IMR-90 (cell line): ENCODE data around the gene NEK9. TPM values are rescaled to one million over a fixed set of nuclear protein-coding genes. Genes with fewer than 3 reads are reported as not detected.

Source experiments
- ATAC-seq: fragments of 200-7000 bp; cut with Tn5 transposase; 2 replicates; pipeline ENCODE4 v1.9.1; 2020; ENCODE audit warnings: low read depth, mild to moderate bottlenecking, moderate library complexity
- BruUV-seq: library from RNA; stranded (reverse); fragments of 400-500 nt; replicated peaks from 2 replicates; lab custom pipeline; 2021; lab: Mats Ljungman, UMichigan
- CTCF ChIA-PET: fragments of 300-600 bp; formaldehyde crosslinking; extraction: SDS; loops from one replicate; lab custom pipeline; 2021; ENCODE audit warnings: antibody characterized with exemption; lab: Yijun Ruan, JAX
- POLR2A ChIA-PET: fragments of 300-600 bp; sonication (Branson Sonifier 250); formaldehyde crosslinking; loops from one replicate; lab custom pipeline; 2022; ENCODE audit warnings: antibody characterized with exemption; ENCODE audit not compliant: unreplicated experiment; lab: Charles Lee
- DNase-seq: peaks from one replicate; pipeline ENCODE4 v3.0.0; 2013
- H2AFZ ChIP-seq: replicated peaks from 2 replicates; pipeline ENCODE3; 2013; ENCODE audit warnings: low read length, mild to moderate bottlenecking; ENCODE audit not compliant: poor library complexity
- H2AK5ac ChIP-seq: 2 replicates; pipeline ENCODE4 v1.6.1; 2013; ENCODE audit warnings: low read depth, low read length, inconsistent platforms
- H2AK9ac ChIP-seq: replicated peaks from 2 replicates; pipeline ENCODE3; 2013; ENCODE audit warnings: mild to moderate bottlenecking, low read depth, low read length, moderate library complexity; ENCODE audit not compliant: poor library complexity
- H2BK120ac ChIP-seq: 2 replicates; pipeline ENCODE4 v1.6.1; 2013; ENCODE audit warnings: low read depth, low read length, inconsistent platforms
- H2BK15ac ChIP-seq: 3 replicates; pipeline ENCODE4 v1.6.1; 2013; ENCODE audit warnings: low read depth, low read length, inconsistent platforms
- H2BK20ac ChIP-seq: 2 replicates; pipeline ENCODE4 v1.6.1; 2013; ENCODE audit warnings: low read depth, mild to moderate bottlenecking, inconsistent platforms, low read length, moderate library complexity
- H2BK5ac ChIP-seq: 2 replicates; pipeline ENCODE4 v1.6.1; 2013; ENCODE audit warnings: mild to moderate bottlenecking, low read depth, low read length, inconsistent platforms; ENCODE audit not compliant: poor library complexity, severe bottlenecking
- H3K14ac ChIP-seq: replicated peaks from 2 replicates; pipeline ENCODE4 v1.6.1; 2013; ENCODE audit warnings: low read depth, low read length, inconsistent platforms
- H3K18ac ChIP-seq: 2 replicates; pipeline ENCODE4 v1.6.1; 2013; ENCODE audit warnings: low read depth, low read length, control low read depth
- H3K23ac ChIP-seq: 2 replicates; pipeline ENCODE4 v1.6.1; 2013; ENCODE audit warnings: low read depth, low read length, inconsistent platforms
- H3K27ac ChIP-seq: 2 replicates; pipeline ENCODE4 v1.5.1; 2013; ENCODE audit warnings: mild to moderate bottlenecking, control low read depth, low read length; ENCODE audit not compliant: insufficient read depth
- H3K27me3 ChIP-seq: 2 replicates; pipeline ENCODE4 v1.6.1; 2013; ENCODE audit warnings: low read length; ENCODE audit not compliant: control insufficient read depth, insufficient read depth
- H3K36me3 ChIP-seq: 2 replicates; pipeline ENCODE4 v1.6.1; 2013; ENCODE audit warnings: low read length, mixed read lengths; ENCODE audit not compliant: control insufficient read depth, insufficient read depth
- H3K4ac ChIP-seq: 2 replicates; pipeline ENCODE4 v1.6.1; 2013; ENCODE audit warnings: low read depth, low read length, inconsistent platforms
- H3K4me1 ChIP-seq: 2 replicates; pipeline ENCODE4 v1.6.1; 2013; ENCODE audit warnings: low read length, mixed read lengths; ENCODE audit not compliant: control insufficient read depth, insufficient read depth
- H3K4me2 ChIP-seq: 2 replicates; pipeline ENCODE4 v1.6.1; 2013; ENCODE audit warnings: low read depth, mild to moderate bottlenecking, control low read depth, low read length, moderate library complexity
- H3K4me3 ChIP-seq: 2 replicates; pipeline ENCODE4 v1.5.1; 2013; ENCODE audit warnings: low read depth, mild to moderate bottlenecking, control low read depth, low read length, moderate library complexity; ENCODE audit not compliant: insufficient read depth
- H3K56ac ChIP-seq: 2 replicates; pipeline ENCODE4 v1.6.1; 2013; ENCODE audit warnings: low read length, inconsistent platforms; ENCODE audit not compliant: insufficient read depth; ENCODE audit errors: extremely low read depth
- H3K79me1 ChIP-seq, 2 experiments: 2 replicates each; pipeline ENCODE4 v1.6.1; 2013; ENCODE audit warnings: low read length in 2 of 2, inconsistent platforms in 1 of 2, low read depth in 1 of 2
- H3K9ac ChIP-seq: 2 replicates; pipeline ENCODE4 v1.6.1; 2013; ENCODE audit warnings: low read depth, low read length, control low read depth
- H3K9me1 ChIP-seq: 2 replicates; pipeline ENCODE4 v1.6.1; 2013; ENCODE audit warnings: low read length, inconsistent platforms; ENCODE audit not compliant: insufficient read depth
- H3K9me3 ChIP-seq: 2 replicates; pipeline ENCODE4 v1.6.1; 2013; ENCODE audit warnings: low read length; ENCODE audit not compliant: control insufficient read depth, insufficient read depth
- H4K20me1 ChIP-seq: 2 replicates; pipeline ENCODE4 v1.6.1; 2013; ENCODE audit warnings: low read length, inconsistent platforms; ENCODE audit not compliant: insufficient read depth
- H4K5ac ChIP-seq: 2 replicates; pipeline ENCODE4 v1.6.1; 2013; ENCODE audit warnings: mild to moderate bottlenecking, low read depth, low read length, control low read depth
- H4K8ac ChIP-seq, 2 experiments: 2 replicates each; pipeline ENCODE4 v1.6.1; 2013; ENCODE audit warnings: low read depth in 2 of 2, low read length in 2 of 2, control low read depth in 1 of 2, inconsistent platforms in 1 of 2
- H4K91ac ChIP-seq: 2 replicates; pipeline ENCODE4 v1.6.1; 2013; ENCODE audit warnings: low read depth, low read length, inconsistent platforms; ENCODE audit not compliant: insufficient read depth
- MAFK ChIP-seq: IDR thresholded peaks from 2 replicates; pipeline ENCODE4 v1.6.1; 2012; ENCODE audit warnings: low read depth, low read length, improper control_type of control experiment
- POLR2A ChIP-seq: IDR thresholded peaks from 2 replicates; pipeline ENCODE4 v1.6.1; 2012; ENCODE audit warnings: mild to moderate bottlenecking, low read depth, low read length
- RAD21 ChIP-seq: IDR thresholded peaks from 2 replicates; pipeline ENCODE4 v1.6.1; 2012; ENCODE audit warnings: low read length, improper control_type of control experiment
- RCOR1 ChIP-seq: IDR thresholded peaks from 2 replicates; pipeline ENCODE4 v1.6.1; 2012; ENCODE audit warnings: mild to moderate bottlenecking, low read length, improper control_type of control experiment; ENCODE audit not compliant: insufficient replicate concordance
- SMC3 ChIP-seq: fragments of 150-350 bp; IDR thresholded peaks from 2 replicates; pipeline ENCODE4 v1.6.1; 2016; ENCODE audit warnings: low read depth, mild to moderate bottlenecking, antibody characterized with exemption, low read length, moderate library complexity
- USF2 ChIP-seq: fragments of 150-350 bp; IDR thresholded peaks from 2 replicates; pipeline ENCODE4 v1.6.1; 2017; ENCODE audit warnings: mild to moderate bottlenecking, antibody characterized with exemption, low read length, low read depth
- WGBS, 2 experiments: methylation state at CpG; one replicate each; pipeline versions ENCODE4 v1.1.5 to v1.1.7; 2013; ENCODE audit warnings: missing lambda C conversion rate in 2 of 2; ENCODE audit not compliant: insufficient read length in 1 of 2; ENCODE audit errors: extremely low coverage in 2 of 2; 5-methylcytosine and 5-hydroxymethylcytosine counted together
- dilution Hi-C: fragments of 300-500 bp; cut with HindIII; formaldehyde crosslinking; loops from one replicate; pipeline ENCODE4 v1.14.3; 2018; ENCODE audit warnings: low sequenced_read_pairs; ENCODE audit not compliant: unreplicated experiment
- in situ Hi-C: fragments of 300-500 bp; cut with MboI; formaldehyde crosslinking; loops from 3 replicates; pipeline ENCODE4 v1.14.3; 2019; ENCODE audit warnings: low sequenced_read_pairs, inconsistent platforms, mixed read lengths
- intact Hi-C: fragments of 100-400 bp; cut with micrococcal nuclease; formaldehyde crosslinking; loops from 2 replicates; pipeline ENCODE4 v1.10.0; 2022
- polyA plus RNA-seq, 3 experiments: library from polyadenylated mRNA; depleted of rRNA; stranded (reverse); fragments of >200 nt; gene quantifications; 2 replicates each; pipeline ENCODE4 v1.2.3, GENCODE V29; 2012; ENCODE audit warnings: low replicate concordance in 1 of 3
- total RNA-seq: library from RNA; depleted of rRNA; stranded (reverse); fragments of >200 nt; gene quantifications from 2 replicates; pipeline ENCODE4 v1.2.3, GENCODE V29; 2012
- TF ChIP-seq, protein P1 (sequence below): conservative IDR thresholded peaks from 2 replicates; pipeline ENCODE4 v1.5.1; 2012; ENCODE audit warnings: mild to moderate bottlenecking, low read depth, low read length, improper control_type of control experiment

The NEK9 gene
- total and polyA plus RNA-seq, 2 of the 4 experiments (the other 2 are of a cell fraction) = 22.9 to 23.2 TPM

DNA sequence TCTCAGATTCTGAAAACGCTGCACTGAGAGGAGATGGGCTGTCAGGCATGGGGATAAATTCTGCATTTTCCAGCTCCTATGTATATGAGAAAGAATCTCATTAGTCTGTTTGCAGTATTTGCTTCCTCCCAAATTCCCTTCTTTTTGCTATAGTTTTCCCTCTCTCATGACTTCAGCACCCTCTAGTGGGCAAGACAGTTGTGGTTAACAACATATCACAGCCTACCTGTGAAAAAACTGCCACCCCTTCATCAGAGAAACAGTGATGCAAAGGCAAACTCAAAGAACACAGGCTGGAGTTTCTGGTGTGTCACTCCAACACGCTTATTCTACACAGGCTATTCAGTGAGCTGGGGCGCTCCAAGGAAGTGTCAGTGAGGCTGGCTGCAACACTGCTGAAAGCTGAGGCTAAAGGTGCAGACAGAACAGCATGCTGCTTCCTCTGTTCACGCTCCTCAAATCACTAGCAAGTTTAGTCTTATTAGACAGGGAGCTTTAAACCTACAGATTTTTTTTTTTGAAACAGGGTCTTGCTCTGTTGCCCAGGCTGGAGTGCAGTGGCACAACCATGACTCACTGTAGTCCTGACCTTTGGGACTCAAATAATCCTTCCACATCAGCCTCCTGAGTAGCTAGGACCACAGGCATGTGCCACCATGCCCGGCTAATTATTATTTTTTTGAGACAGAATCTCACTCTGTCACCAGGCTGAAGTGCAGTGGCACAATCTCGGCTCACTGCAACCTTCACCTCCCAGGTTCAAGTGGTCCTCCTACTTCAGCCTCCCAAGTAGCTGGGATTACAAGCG lies 38.1 kb downstream of the NEK9 start:
- H3K23ac ChIP-seq = no peak overlapping the region
- H3K79me1 ChIP-seq = no peaks in the 10 kb centered on the region; a peak in 1 of 4 replicates
- H3K18ac ChIP-seq = no peak overlapping the region
- in situ Hi-C loops (no loop called here), dilution Hi-C loops (no loop called here), intact Hi-C loops (loop anchor here (1.0 to 2.0 kb wide), 3 partner anchors 142 to 228 kb away; no protein-coding TSS in a partner anchor)
- no peaks in the 10 kb centered on the region for H3K27me3 ChIP-seq
- no peak overlapping the region for H3K4ac ChIP-seq
- H4K5ac ChIP-seq = no peak overlapping the region
- H3K4me3 ChIP-seq = no peak overlapping the region
- no peak overlapping the region for H2BK5ac ChIP-seq
- 80% methylated on average over 1 of the region's 7 CpGs; no CpG with 5 or more reads in 1 of the 2 experiments for WGBS, 2 experiments
- H3K27ac ChIP-seq = no peak overlapping the region
- H4K91ac ChIP-seq = no peak overlapping the region
- TF ChIP-seq, protein P1, sequence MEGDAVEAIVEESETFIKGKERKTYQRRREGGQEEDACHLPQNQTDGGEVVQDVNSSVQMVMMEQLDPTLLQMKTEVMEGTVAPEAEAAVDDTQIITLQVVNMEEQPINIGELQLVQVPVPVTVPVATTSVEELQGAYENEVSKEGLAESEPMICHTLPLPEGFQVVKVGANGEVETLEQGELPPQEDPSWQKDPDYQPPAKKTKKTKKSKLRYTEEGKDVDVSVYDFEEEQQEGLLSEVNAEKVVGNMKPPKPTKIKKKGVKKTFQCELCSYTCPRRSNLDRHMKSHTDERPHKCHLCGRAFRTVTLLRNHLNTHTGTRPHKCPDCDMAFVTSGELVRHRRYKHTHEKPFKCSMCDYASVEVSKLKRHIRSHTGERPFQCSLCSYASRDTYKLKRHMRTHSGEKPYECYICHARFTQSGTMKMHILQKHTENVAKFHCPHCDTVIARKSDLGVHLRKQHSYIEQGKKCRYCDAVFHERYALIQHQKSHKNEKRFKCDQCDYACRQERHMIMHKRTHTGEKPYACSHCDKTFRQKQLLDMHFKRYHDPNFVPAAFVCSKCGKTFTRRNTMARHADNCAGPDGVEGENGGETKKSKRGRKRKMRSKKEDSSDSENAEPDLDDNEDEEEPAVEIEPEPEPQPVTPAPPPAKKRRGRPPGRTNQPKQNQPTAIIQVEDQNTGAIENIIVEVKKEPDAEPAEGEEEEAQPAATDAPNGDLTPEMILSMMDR = peak; percentile 94
- no peak for TF ChIP-seq USF2
- TF ChIP-seq RAD21 = peak; percentile 95
- TF ChIP-seq POLR2A = peak; percentile 56; the same call in 1 of the 2 replicates
- peak; percentile 88 for TF ChIP-seq SMC3
- TF ChIP-seq RCOR1 = no peak
- TF ChIP-seq MAFK = no peak
- peaks cover 26% of the 10 kb centered on the region for H3K36me3 ChIP-seq
- H3K14ac ChIP-seq = no peak overlapping the region
- H4K8ac ChIP-seq = no peak overlapping the region
- ChIA-PET POLR2A (no interaction called here), CTCF (interaction anchor here (0.6 to 1.5 kb wide), 16 partner anchors 19 to 228 kb away, joined by 3 to 7 read pairs (median 3); partner anchors contain the start of genes PGF, PROX2, RPS6KL1 and ZC2HC1C)
- no peak overlapping the region for H2AFZ ChIP-seq
- H2AK9ac ChIP-seq = peak overlapping the region; percentile 17
- H3K9me3 ChIP-seq = no peaks in the 10 kb centered on the region
- no TSS peak for BruUV-seq
- no peak overlapping the region for H2AK5ac ChIP-seq
- ATAC-seq (peak; percentile 79), DNase-seq (peak; percentile 65)
- H3K56ac ChIP-seq = no peak overlapping the region
- no peak overlapping the region for H2BK120ac ChIP-seq
- H3K4me1 ChIP-seq = 0 out of 2 replicates have a peak, but pooled peaks cover 3% of the 10 kb centered on the region
- no peak overlapping the region for H3K4me2 ChIP-seq
- no peak overlapping the region for H2BK15ac ChIP-seq
- H3K9me1 ChIP-seq = no peaks in the 10 kb centered on the region
- H3K9ac ChIP-seq = no peak overlapping the region
- H4K20me1 ChIP-seq = no peaks in the 10 kb centered on the region
- no peak overlapping the region for H2BK20ac ChIP-seq
